ENCODE measurements around the gene TCERG1L.

DNA sequence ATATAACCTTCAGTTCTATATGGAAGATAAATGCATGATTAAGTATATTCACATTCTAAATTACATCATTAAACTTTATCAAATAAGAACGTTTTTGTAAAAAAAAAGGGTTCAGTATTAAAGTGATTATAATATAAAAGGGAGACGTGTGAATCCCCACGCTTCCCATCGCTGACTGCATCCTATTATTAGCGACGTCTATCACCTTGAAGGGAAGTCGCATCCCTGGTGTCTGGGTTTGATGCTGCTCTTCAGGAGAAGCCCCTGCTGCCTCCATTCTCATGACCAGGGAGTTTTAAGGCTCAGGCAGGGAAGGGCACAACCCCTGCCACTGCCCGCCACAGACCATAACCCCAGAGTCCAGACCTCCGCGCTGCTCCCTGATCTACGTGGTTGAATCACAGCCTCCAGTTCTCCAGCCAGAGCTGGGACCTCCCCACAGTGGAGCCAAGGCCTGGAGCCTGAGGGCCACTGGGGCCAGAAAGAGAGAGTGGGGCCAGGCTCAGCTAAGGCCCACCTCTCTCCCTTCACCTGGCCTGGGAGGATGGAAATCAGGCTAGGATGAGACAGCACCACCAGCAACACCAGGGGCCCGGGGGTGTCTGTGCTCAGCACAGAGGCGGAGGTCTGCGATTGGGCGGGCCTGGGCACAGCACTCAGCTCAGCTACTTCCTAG is 130.6 kb downstream of the TCERG1L start:
- TF ChIP-seq, protein P1, sequence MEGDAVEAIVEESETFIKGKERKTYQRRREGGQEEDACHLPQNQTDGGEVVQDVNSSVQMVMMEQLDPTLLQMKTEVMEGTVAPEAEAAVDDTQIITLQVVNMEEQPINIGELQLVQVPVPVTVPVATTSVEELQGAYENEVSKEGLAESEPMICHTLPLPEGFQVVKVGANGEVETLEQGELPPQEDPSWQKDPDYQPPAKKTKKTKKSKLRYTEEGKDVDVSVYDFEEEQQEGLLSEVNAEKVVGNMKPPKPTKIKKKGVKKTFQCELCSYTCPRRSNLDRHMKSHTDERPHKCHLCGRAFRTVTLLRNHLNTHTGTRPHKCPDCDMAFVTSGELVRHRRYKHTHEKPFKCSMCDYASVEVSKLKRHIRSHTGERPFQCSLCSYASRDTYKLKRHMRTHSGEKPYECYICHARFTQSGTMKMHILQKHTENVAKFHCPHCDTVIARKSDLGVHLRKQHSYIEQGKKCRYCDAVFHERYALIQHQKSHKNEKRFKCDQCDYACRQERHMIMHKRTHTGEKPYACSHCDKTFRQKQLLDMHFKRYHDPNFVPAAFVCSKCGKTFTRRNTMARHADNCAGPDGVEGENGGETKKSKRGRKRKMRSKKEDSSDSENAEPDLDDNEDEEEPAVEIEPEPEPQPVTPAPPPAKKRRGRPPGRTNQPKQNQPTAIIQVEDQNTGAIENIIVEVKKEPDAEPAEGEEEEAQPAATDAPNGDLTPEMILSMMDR (IDR thresholded peaks at IDR 0.05 in 2 of 3, conservative IDR thresholded peaks at IDR 0.05 in 1 of 3; ENCODE audit: insufficient read depth in 2 of 3, low read depth in 1 of 3, low read length in 3 of 3): no peak
- TF ChIP-seq CBX3 (IDR thresholded peaks at IDR 0.05; ENCODE audit: borderline replicate concordance in 1 of 2, low read length in 2 of 2) (no peak), POLR2AphosphoS5 (IDR thresholded peaks at IDR 0.05; ENCODE audit: control insufficient read depth, insufficient read depth, low read depth, low read length) (no peak)
